ENCODE data around the gene CUL2. TPM values are rescaled to one million over a fixed set of nuclear protein-coding genes. Genes with fewer than 3 reads are reported as not detected.
A peak's percentile ranks its signal among the peaks of the same experiment; 100 is the strongest.

Gene CUL2
- total and polyA plus RNA-seq, 10 of the 15 experiments (the other 5 are each of a cell fraction or from before 2014, with no cell fraction given) = 11.9 to 56.5 (median 33.2) TPM

DNA sequence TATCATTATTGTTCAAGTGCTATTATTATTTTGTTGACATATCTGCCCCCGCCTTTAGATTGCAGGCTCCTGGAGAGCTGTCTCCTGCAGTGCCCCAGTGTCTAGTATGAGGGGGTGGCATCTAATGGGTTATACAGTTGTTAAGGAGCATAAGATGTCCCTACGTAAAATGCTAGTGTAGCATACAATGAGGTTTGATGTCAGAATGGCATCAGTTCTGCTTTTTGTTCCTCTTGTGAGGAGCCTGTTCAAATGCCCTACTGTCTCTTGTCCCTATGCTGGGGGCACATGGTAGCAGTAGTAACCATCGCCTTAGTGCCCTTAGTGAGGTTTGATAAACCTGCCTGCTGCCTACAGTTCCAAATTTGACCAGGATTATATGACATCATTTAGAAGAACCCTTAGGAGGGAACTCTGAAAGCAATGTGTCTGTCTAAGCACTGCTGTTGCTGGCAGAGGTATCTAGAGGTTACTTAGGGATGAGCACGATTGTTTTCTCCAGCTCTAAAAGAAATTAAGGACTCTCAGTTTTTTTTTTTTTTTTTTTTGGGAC, 46.2 kb upstream of the CUL2 start (continued):
- TF ChIP-seq, protein P1, sequence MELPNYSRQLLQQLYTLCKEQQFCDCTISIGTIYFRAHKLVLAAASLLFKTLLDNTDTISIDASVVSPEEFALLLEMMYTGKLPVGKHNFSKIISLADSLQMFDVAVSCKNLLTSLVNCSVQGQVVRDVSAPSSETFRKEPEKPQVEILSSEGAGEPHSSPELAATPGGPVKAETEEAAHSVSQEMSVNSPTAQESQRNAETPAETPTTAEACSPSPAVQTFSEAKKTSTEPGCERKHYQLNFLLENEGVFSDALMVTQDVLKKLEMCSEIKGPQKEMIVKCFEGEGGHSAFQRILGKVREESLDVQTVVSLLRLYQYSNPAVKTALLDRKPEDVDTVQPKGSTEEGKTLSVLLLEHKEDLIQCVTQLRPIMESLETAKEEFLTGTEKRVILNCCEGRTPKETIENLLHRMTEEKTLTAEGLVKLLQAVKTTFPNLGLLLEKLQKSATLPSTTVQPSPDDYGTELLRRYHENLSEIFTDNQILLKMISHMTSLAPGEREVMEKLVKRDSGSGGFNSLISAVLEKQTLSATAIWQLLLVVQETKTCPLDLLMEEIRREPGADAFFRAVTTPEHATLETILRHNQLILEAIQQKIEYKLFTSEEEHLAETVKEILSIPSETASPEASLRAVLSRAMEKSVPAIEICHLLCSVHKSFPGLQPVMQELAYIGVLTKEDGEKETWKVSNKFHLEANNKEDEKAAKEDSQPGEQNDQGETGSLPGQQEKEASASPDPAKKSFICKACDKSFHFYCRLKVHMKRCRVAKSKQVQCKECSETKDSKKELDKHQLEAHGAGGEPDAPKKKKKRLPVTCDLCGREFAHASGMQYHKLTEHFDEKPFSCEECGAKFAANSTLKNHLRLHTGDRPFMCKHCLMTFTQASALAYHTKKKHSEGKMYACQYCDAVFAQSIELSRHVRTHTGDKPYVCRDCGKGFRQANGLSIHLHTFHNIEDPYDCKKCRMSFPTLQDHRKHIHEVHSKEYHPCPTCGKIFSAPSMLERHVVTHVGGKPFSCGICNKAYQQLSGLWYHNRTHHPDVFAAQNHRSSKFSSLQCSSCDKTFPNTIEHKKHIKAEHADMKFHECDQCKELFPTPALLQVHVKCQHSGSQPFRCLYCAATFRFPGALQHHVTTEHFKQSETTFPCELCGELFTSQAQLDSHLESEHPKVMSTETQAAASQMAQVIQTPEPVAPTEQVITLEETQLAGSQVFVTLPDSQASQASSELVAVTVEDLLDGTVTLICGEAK (IDR thresholded peaks at IDR 0.05; ENCODE audit: borderline replicate concordance) = no peak
- no peak for TF ChIP-seq NR2C1 (IDR thresholded peaks at IDR 0.05)
- TF ChIP-seq SP1 (IDR thresholded peaks at IDR 0.05; ENCODE audit: low read depth, low read length) = peak; percentile 8
- no peak for TF ChIP-seq RCOR1 (conservative IDR thresholded peaks at IDR 0.05; ENCODE audit: low read depth, low read length)
- TF ChIP-seq NRF1 (conservative IDR thresholded peaks at IDR 0.05; ENCODE audit: low read depth, low read length) = no peak
- no peak for TF ChIP-seq ZNF24 (IDR thresholded peaks at IDR 0.05)
- 0 out of 2 replicates have a peak, but pooled peaks have one; percentile 13 for TF ChIP-seq ZNF207 (IDR thresholded peaks at IDR 0.05; ENCODE audit: borderline replicate concordance)
- TF ChIP-seq RB1 (IDR thresholded peaks at IDR 0.05; ENCODE audit: borderline replicate concordance) = no peak
- TF ChIP-seq RUNX3 (IDR thresholded peaks at IDR 0.05; ENCODE audit: low read length) = peak; percentile 3; the same call in 1 of the 2 replicates
- TF ChIP-seq CBX5 (IDR thresholded peaks at IDR 0.05; ENCODE audit: low read depth) = 0 out of 2 replicates have a peak, but pooled peaks have one; percentile 8
- TF ChIP-seq, protein P2, sequence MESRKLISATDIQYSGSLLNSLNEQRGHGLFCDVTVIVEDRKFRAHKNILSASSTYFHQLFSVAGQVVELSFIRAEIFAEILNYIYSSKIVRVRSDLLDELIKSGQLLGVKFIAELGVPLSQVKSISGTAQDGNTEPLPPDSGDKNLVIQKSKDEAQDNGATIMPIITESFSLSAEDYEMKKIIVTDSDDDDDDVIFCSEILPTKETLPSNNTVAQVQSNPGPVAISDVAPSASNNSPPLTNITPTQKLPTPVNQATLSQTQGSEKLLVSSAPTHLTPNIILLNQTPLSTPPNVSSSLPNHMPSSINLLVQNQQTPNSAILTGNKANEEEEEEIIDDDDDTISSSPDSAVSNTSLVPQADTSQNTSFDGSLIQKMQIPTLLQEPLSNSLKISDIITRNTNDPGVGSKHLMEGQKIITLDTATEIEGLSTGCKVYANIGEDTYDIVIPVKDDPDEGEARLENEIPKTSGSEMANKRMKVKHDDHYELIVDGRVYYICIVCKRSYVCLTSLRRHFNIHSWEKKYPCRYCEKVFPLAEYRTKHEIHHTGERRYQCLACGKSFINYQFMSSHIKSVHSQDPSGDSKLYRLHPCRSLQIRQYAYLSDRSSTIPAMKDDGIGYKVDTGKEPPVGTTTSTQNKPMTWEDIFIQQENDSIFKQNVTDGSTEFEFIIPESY (IDR thresholded peaks at IDR 0.05) = no peak
- TF ChIP-seq MYC (IDR thresholded peaks at IDR 0.05; ENCODE audit: insufficient read depth, insufficient read length, insufficient replicate concordance, low read length, severe bottlenecking) = no peak
- TF ChIP-seq, protein P3, sequence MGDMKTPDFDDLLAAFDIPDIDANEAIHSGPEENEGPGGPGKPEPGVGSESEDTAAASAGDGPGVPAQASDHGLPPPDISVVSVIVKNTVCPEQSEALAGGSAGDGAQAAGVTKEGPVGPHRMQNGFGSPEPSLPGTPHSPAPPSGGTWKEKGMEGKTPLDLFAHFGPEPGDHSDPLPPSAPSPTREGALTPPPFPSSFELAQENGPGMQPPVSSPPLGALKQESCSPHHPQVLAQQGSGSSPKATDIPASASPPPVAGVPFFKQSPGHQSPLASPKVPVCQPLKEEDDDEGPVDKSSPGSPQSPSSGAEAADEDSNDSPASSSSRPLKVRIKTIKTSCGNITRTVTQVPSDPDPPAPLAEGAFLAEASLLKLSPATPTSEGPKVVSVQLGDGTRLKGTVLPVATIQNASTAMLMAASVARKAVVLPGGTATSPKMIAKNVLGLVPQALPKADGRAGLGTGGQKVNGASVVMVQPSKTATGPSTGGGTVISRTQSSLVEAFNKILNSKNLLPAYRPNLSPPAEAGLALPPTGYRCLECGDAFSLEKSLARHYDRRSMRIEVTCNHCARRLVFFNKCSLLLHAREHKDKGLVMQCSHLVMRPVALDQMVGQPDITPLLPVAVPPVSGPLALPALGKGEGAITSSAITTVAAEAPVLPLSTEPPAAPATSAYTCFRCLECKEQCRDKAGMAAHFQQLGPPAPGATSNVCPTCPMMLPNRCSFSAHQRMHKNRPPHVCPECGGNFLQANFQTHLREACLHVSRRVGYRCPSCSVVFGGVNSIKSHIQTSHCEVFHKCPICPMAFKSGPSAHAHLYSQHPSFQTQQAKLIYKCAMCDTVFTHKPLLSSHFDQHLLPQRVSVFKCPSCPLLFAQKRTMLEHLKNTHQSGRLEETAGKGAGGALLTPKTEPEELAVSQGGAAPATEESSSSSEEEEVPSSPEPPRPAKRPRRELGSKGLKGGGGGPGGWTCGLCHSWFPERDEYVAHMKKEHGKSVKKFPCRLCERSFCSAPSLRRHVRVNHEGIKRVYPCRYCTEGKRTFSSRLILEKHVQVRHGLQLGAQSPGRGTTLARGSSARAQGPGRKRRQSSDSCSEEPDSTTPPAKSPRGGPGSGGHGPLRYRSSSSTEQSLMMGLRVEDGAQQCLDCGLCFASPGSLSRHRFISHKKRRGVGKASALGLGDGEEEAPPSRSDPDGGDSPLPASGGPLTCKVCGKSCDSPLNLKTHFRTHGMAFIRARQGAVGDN (IDR thresholded peaks at IDR 0.05) = peak; percentile 77
- TF ChIP-seq TAF1 (IDR thresholded peaks at IDR 0.05; ENCODE audit: borderline replicate concordance, low read depth, low read length) = no peak
- TF ChIP-seq, protein P4, sequence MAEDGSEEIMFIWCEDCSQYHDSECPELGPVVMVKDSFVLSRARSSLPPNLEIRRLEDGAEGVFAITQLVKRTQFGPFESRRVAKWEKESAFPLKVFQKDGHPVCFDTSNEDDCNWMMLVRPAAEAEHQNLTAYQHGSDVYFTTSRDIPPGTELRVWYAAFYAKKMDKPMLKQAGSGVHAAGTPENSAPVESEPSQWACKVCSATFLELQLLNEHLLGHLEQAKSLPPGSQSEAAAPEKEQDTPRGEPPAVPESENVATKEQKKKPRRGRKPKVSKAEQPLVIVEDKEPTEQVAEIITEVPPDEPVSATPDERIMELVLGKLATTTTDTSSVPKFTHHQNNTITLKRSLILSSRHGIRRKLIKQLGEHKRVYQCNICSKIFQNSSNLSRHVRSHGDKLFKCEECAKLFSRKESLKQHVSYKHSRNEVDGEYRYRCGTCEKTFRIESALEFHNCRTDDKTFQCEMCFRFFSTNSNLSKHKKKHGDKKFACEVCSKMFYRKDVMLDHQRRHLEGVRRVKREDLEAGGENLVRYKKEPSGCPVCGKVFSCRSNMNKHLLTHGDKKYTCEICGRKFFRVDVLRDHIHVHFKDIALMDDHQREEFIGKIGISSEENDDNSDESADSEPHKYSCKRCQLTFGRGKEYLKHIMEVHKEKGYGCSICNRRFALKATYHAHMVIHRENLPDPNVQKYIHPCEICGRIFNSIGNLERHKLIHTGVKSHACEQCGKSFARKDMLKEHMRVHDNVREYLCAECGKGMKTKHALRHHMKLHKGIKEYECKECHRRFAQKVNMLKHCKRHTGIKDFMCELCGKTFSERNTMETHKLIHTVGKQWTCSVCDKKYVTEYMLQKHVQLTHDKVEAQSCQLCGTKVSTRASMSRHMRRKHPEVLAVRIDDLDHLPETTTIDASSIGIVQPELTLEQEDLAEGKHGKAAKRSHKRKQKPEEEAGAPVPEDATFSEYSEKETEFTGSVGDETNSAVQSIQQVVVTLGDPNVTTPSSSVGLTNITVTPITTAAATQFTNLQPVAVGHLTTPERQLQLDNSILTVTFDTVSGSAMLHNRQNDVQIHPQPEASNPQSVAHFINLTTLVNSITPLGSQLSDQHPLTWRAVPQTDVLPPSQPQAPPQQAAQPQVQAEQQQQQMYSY (CRISPR knock-in tag; IDR thresholded peaks at IDR 0.05) = no peak
- no peak for TF ChIP-seq NR2C2 (IDR thresholded peaks at IDR 0.05; ENCODE audit: borderline replicate concordance, control insufficient read depth, insufficient read length, low read depth)

All from GM12878 (cell line).